ENCODE data around the gene KCNT1. TPM values are rescaled to one million over a fixed set of nuclear protein-coding genes. Genes with fewer than 3 reads are reported as not detected.

The KCNT1 gene
- total RNA-seq, 1 experiment from 2014 or later: not detected

- no peak for DNase-seq (ENCODE audit: low read depth)
- in situ Hi-C loops (cut with HindIII; ENCODE audit: low pct_unique_long_range_greater_than_20kb, low sequenced_read_pairs): no loop called here
Observed at GRCh38 chr9:135750786-135751185, 48.8 kb downstream of the KCNT1 start.

GRCh38 chr9:135751501-135751900, 49.5 kb downstream of the KCNT1 start:
- DNase-seq (ENCODE audit: low read depth): no peak
- in situ Hi-C loops (cut with HindIII; ENCODE audit: low pct_unique_long_range_greater_than_20kb, low sequenced_read_pairs): no loop called here

- DNase-seq (ENCODE audit: low read depth): no peak
- in situ Hi-C loops (cut with HindIII; ENCODE audit: low pct_unique_long_range_greater_than_20kb, low sequenced_read_pairs): no loop called here
Observed at GRCh38 chr9:135752281-135753204, 50.6 kb downstream of the KCNT1 start.

GRCh38 chr9:135753391-135754105, 51.6 kb downstream of the KCNT1 start:
- in situ Hi-C loops (cut with HindIII; ENCODE audit: low pct_unique_long_range_greater_than_20kb, low sequenced_read_pairs): no loop called here
- no peak for DNase-seq (ENCODE audit: low read depth)

GRCh38 chr9:135756576-135756975, 54.6 kb downstream of the KCNT1 start:
- in situ Hi-C loops (cut with HindIII; ENCODE audit: low pct_unique_long_range_greater_than_20kb, low sequenced_read_pairs): no loop called here
- DNase-seq (ENCODE audit: low read depth): no peak

GRCh38 chr9:135757356-135757755, 55.4 kb downstream of the KCNT1 start:
- no peak for DNase-seq (ENCODE audit: low read depth)
- in situ Hi-C loops (cut with HindIII; ENCODE audit: low pct_unique_long_range_greater_than_20kb, low sequenced_read_pairs): no loop called here

GRCh38 chr9:135758056-135758455, 56.1 kb downstream of the KCNT1 start:
- in situ Hi-C loops (cut with HindIII; ENCODE audit: low pct_unique_long_range_greater_than_20kb, low sequenced_read_pairs): no loop called here
- no peak for DNase-seq (ENCODE audit: low read depth)

- in situ Hi-C loops (cut with HindIII; ENCODE audit: low pct_unique_long_range_greater_than_20kb, low sequenced_read_pairs): no loop called here
- DNase-seq (ENCODE audit: low read depth): no peak
Observed at GRCh38 chr9:135758870-135759269, 56.9 kb downstream of the KCNT1 start.

- in situ Hi-C loops (cut with HindIII; ENCODE audit: low pct_unique_long_range_greater_than_20kb, low sequenced_read_pairs): no loop called here
Observed at GRCh38 chr9:135759676-135760300, 57.8 kb downstream of the KCNT1 start.

GRCh38 chr9:135760465-135760864, 58.5 kb downstream of the KCNT1 start:
- in situ Hi-C loops (cut with HindIII; ENCODE audit: low pct_unique_long_range_greater_than_20kb, low sequenced_read_pairs): no loop called here
- DNase-seq (ENCODE audit: low read depth): no peak

More at GRCh38 chr9:135759676-135760300, 57.8 kb downstream of the KCNT1 start:
- no peak for DNase-seq (ENCODE audit: low read depth)

- no peak for DNase-seq (ENCODE audit: low read depth)
- in situ Hi-C loops (cut with HindIII; ENCODE audit: low pct_unique_long_range_greater_than_20kb, low sequenced_read_pairs): no loop called here
Observed at GRCh38 chr9:135761150-135761844, 59.3 kb downstream of the KCNT1 start.

GRCh38 chr9:135761845-135762168, 59.8 kb downstream of the KCNT1 start:
- in situ Hi-C loops (cut with HindIII; ENCODE audit: low pct_unique_long_range_greater_than_20kb, low sequenced_read_pairs): no loop called here
- DNase-seq (ENCODE audit: low read depth): no peak

GRCh38 chr9:135762921-135763320, 60.9 kb downstream of the KCNT1 start:
- in situ Hi-C loops (cut with HindIII; ENCODE audit: low pct_unique_long_range_greater_than_20kb, low sequenced_read_pairs): no loop called here
- DNase-seq (ENCODE audit: low read depth): no peak

GRCh38 chr9:135763716-135764446, 61.9 kb downstream of the KCNT1 start:
- DNase-seq (ENCODE audit: low read depth): no peak
- in situ Hi-C loops (cut with HindIII; ENCODE audit: low pct_unique_long_range_greater_than_20kb, low sequenced_read_pairs): no loop called here

GRCh38 chr9:135764731-135765130, 62.7 kb downstream of the KCNT1 start:
- DNase-seq (ENCODE audit: low read depth): no peak
- in situ Hi-C loops (cut with HindIII; ENCODE audit: low pct_unique_long_range_greater_than_20kb, low sequenced_read_pairs): no loop called here

GRCh38 chr9:135765416-135765815, 63.4 kb downstream of the KCNT1 start:
- DNase-seq (ENCODE audit: low read depth): no peak
- in situ Hi-C loops (cut with HindIII; ENCODE audit: low pct_unique_long_range_greater_than_20kb, low sequenced_read_pairs): no loop called here

- in situ Hi-C loops (cut with HindIII; ENCODE audit: low pct_unique_long_range_greater_than_20kb, low sequenced_read_pairs): no loop called here
- no peak for DNase-seq (ENCODE audit: low read depth)
Observed at GRCh38 chr9:135766251-135766650, 64.3 kb downstream of the KCNT1 start.

- DNase-seq (ENCODE audit: low read depth): no peak
- in situ Hi-C loops (cut with HindIII; ENCODE audit: low pct_unique_long_range_greater_than_20kb, low sequenced_read_pairs): no loop called here
Observed at GRCh38 chr9:135766707-135767106, 64.7 kb downstream of the KCNT1 start.
